Loucy (cell line): ENCODE results near the gene TRA2B.

ENCODE experiments used
- H2AFZ ChIP-seq: fragments of 200-600 bp; sonication (generic); 2 replicates; pipeline ENCODE4 v1.6.0; 2016; ENCODE audit warnings: antibody characterized with exemption, mild to moderate bottlenecking, low read length, moderate library complexity
- H3F3A ChIP-seq: fragments of 200-600 bp; 2 replicates; pipeline ENCODE4 v1.6.0; 2016; ENCODE audit warnings: antibody characterized with exemption, low read depth, mild to moderate bottlenecking
- H3K27me3 ChIP-seq: fragments of 200-600 bp; sonication (generic); 2 replicates; pipeline ENCODE4 v1.6.1; 2014; ENCODE audit warnings: low read length, mild to moderate bottlenecking; ENCODE audit not compliant: insufficient read depth, poor library complexity, severe bottlenecking
- H3K36me3 ChIP-seq: fragments of 200-600 bp; sonication (generic); 2 replicates; pipeline ENCODE4 v1.6.1; 2016; ENCODE audit warnings: low read length; ENCODE audit not compliant: insufficient read depth
- H3K4me1 ChIP-seq: fragments of 200-600 bp; sonication (generic); 2 replicates; pipeline ENCODE4 v1.5.1; 2014; ENCODE audit warnings: low read length, mild to moderate bottlenecking; ENCODE audit not compliant: insufficient read depth, poor library complexity, severe bottlenecking
- H3K4me2 ChIP-seq: fragments of 200-600 bp; sonication (generic); 2 replicates; pipeline ENCODE4 v1.6.0; 2014; ENCODE audit warnings: antibody characterized with exemption, low read length, low read depth, mild to moderate bottlenecking; ENCODE audit not compliant: poor library complexity, severe bottlenecking
- H3K4me3 ChIP-seq: fragments of 200-600 bp; sonication (generic); 2 replicates; pipeline ENCODE4 v1.5.1; 2014; ENCODE audit warnings: low read length, mild to moderate bottlenecking, mixed read lengths; ENCODE audit not compliant: poor library complexity, severe bottlenecking
- H3K79me2 ChIP-seq: fragments of 200-600 bp; sonication (generic); 2 replicates; pipeline ENCODE4 v1.6.1; 2014; ENCODE audit warnings: low read length; ENCODE audit not compliant: insufficient read depth
- H3K9ac ChIP-seq: fragments of 200-600 bp; sonication (generic); 2 replicates; pipeline ENCODE4 v1.6.0; 2014; ENCODE audit warnings: mild to moderate bottlenecking, low read depth, low read length, moderate library complexity; ENCODE audit not compliant: poor library complexity, severe bottlenecking
- H3K9me2 ChIP-seq: fragments of 200-600 bp; sonication (generic); replicated peaks from 2 replicates; pipeline ENCODE4 v1.6.1; 2016; ENCODE audit warnings: low read depth, low read length, mixed read lengths
- H3K9me3 ChIP-seq: fragments of 200-600 bp; sonication (generic); 2 replicates; pipeline ENCODE4 v1.6.1; 2014; ENCODE audit warnings: mild to moderate bottlenecking, antibody characterized with exemption, low read length, low read depth; ENCODE audit not compliant: insufficient read depth
- H4K20me1 ChIP-seq: fragments of 200-600 bp; sonication (generic); 2 replicates; pipeline ENCODE4 v1.6.0; 2014; ENCODE audit warnings: antibody characterized with exemption, low read length, mild to moderate bottlenecking; ENCODE audit not compliant: insufficient read depth, poor library complexity, severe bottlenecking
- EZH2phosphoT487 ChIP-seq: fragments of 200-600 bp; IDR thresholded peaks from 2 replicates; pipeline ENCODE4 v1.6.1; 2018; ENCODE audit warnings: antibody characterized with exemption, mild to moderate bottlenecking, moderate library complexity, borderline replicate concordance
- TF ChIP-seq, protein P1 (sequence below): fragments of 200-600 bp; sonication (generic); conservative IDR thresholded peaks from 2 replicates; pipeline ENCODE4 v1.5.1; 2014; ENCODE audit warnings: mild to moderate bottlenecking, antibody characterized with exemption, low read length

The TRA2B gene

DNA sequence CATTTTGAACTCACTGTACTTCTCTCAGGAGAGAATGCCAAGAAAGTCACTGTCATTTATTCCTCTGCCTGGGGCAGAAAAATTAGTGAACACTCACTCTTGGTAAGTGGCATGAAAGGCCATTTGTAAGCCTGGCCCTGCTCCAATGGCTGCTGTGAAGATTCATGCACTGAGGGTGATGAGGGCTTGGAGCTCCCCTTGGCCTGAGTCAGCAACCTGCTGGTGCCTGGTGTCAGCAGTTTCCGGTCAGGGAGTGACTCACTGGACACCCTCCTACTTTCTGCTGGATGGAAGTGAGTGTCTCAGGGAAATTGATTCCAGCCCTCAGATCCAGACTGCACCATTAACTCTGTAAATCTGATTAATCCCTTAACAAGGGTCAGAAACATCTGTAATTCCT lies 37.6 kb downstream of the TRA2B start:
- H3K27me3 ChIP-seq: no peaks in the 10 kb centered on the region
- H3K4me1 ChIP-seq: no peaks in the 10 kb centered on the region
- H4K20me1 ChIP-seq: no peaks in the 10 kb centered on the region
- H3K36me3 ChIP-seq: no peaks in the 10 kb centered on the region
- H3K9ac ChIP-seq: no peak overlapping the region
- TF ChIP-seq, protein P1, sequence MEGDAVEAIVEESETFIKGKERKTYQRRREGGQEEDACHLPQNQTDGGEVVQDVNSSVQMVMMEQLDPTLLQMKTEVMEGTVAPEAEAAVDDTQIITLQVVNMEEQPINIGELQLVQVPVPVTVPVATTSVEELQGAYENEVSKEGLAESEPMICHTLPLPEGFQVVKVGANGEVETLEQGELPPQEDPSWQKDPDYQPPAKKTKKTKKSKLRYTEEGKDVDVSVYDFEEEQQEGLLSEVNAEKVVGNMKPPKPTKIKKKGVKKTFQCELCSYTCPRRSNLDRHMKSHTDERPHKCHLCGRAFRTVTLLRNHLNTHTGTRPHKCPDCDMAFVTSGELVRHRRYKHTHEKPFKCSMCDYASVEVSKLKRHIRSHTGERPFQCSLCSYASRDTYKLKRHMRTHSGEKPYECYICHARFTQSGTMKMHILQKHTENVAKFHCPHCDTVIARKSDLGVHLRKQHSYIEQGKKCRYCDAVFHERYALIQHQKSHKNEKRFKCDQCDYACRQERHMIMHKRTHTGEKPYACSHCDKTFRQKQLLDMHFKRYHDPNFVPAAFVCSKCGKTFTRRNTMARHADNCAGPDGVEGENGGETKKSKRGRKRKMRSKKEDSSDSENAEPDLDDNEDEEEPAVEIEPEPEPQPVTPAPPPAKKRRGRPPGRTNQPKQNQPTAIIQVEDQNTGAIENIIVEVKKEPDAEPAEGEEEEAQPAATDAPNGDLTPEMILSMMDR: no peak
- TF ChIP-seq EZH2phosphoT487: no peak
- no peaks in the 10 kb centered on the region for H3K79me2 ChIP-seq
- no peaks in the 10 kb centered on the region for H3K9me3 ChIP-seq
- no peaks in the 10 kb centered on the region for H3K9me2 ChIP-seq
- H3K4me3 ChIP-seq: no peak overlapping the region
- no peak overlapping the region for H2AFZ ChIP-seq
- H3K4me2 ChIP-seq: no peak overlapping the region
- H3F3A ChIP-seq: no peaks in the 10 kb centered on the region

GRCh38 chr3:185896636-185897035 lies 41.2 kb downstream of the TRA2B start:
- TF ChIP-seq, protein P1: no peak
- TF ChIP-seq EZH2phosphoT487: no peak

GRCh38 chr3:185887066-185887465 lies 50.7 kb downstream of the TRA2B start:
- H3K4me2 ChIP-seq: no peak overlapping the region

More at GRCh38 chr3:185896636-185897035, 41.2 kb downstream of the TRA2B start:
- Histone ChIP-seq H4K20me1 (no peaks in the 10 kb centered on the region), H3K27me3 (no peaks in the 10 kb centered on the region), H3F3A (no peaks in the 10 kb centered on the region), H3K9me2 (no peaks in the 10 kb centered on the region), H3K4me2 (no peak overlapping the region), H3K4me3 (no peak overlapping the region), H2AFZ (no peak overlapping the region), H3K4me1 (no peaks in the 10 kb centered on the region), H3K79me2 (no peaks in the 10 kb centered on the region), H3K9ac (no peak overlapping the region), H3K9me3 (no peaks in the 10 kb centered on the region), H3K36me3 (no peaks in the 10 kb centered on the region)

More at GRCh38 chr3:185887066-185887465, 50.7 kb downstream of the TRA2B start:
- no peak overlapping the region for H2AFZ ChIP-seq
- H3K79me2 ChIP-seq: no peaks in the 10 kb centered on the region
- no peaks in the 10 kb centered on the region for H3K9me2 ChIP-seq
- no peaks in the 10 kb centered on the region for H3K36me3 ChIP-seq
- no peak for TF ChIP-seq EZH2phosphoT487
- TF ChIP-seq, protein P1: no peak
- no peaks in the 10 kb centered on the region for H3F3A ChIP-seq
- no peaks in the 10 kb centered on the region for H3K4me1 ChIP-seq
- no peak overlapping the region for H3K9ac ChIP-seq
- no peaks in the 10 kb centered on the region for H4K20me1 ChIP-seq
- H3K4me3 ChIP-seq: no peak overlapping the region
- H3K27me3 ChIP-seq: no peaks in the 10 kb centered on the region
- no peaks in the 10 kb centered on the region for H3K9me3 ChIP-seq
